ENCODE measurements around the gene CNTROB.
A peak's percentile ranks its signal among the peaks of the same experiment; 100 is the strongest.

Gene CNTROB

GRCh38 chr17:7903154-7904103, 28.6 kb upstream of the CNTROB start:
- DNase-seq (ENCODE audit: low read depth): no peak

DNA sequence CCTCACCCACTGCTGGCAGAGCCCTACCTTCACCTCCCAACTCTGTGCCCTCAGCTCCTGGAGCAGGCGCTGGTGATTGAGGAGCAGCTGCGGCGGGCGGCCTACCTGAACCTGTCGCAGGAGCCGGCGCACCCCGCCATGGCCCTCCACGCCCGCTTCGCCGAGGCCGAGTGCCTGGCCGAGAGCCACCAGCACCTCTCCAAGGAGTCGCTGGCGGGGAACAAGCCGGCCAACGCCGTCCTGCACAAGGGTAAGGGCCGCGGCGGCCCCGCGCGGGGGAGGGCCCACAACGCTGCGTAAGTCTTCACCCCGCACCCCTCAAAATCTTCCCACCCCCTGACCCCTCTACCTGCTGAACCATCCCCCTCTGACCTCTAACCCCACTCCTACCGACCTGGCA, 22.9 kb upstream of the CNTROB start:
- no peak for DNase-seq (ENCODE audit: low read depth)

DNA sequence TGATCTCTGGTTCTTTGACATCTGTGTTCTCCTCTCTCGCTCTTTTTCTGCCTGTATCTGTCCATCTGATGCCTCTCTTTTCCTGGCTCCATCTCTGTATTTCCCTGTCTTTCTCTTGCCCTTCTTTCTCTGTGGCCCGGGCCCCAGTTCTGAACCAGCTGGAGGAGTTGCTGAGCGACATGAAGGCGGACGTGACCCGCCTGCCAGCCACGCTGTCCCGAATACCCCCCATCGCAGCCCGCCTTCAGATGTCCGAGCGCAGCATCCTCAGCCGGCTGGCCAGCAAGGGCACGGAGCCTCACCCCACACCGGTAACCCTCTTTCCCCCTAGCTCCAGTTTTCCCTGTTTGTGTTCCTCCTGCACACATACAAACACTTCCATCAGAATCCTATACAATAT, 21.7 kb upstream of the CNTROB start:
- DNase-seq (ENCODE audit: low read depth): no peak

DNA sequence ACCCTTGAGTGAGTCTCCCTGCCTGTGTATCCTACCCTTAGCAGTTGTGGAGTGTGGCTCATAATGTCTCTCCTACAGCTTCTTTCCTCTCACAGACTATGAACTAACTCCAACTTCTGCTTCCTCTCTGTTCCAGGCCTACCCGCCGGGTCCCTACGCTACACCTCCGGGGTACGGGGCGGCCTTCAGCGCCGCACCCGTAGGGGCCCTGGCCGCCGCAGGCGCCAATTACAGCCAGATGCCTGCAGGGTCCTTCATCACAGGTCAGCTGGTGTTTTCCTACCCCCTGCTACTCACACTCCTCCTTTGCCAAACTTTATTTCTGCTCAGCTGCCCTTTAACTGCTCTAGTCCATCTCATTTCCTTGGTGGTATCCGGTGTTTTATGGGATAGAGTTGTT, 21.3 kb upstream of the CNTROB start:
- no peak for DNase-seq (ENCODE audit: low read depth)

GRCh38 chr17:7911116-7911515, 20.9 kb upstream of the CNTROB start:
- no peak for DNase-seq (ENCODE audit: low read depth)

- DNase-seq (ENCODE audit: low read depth): no peak
These were observed 19.0 kb upstream of the CNTROB start for GRCh38 chr17:7912927-7913524.

GRCh38 chr17:7915179-7915610, 16.8 kb upstream of the CNTROB start:
- DNase-seq (ENCODE audit: low read depth): peak; percentile 3

- DNase-seq (ENCODE audit: low read depth): peak; percentile 85
These were observed 16.2 kb upstream of the CNTROB start, which contains the start of gene RNF227 for GRCh38 chr17:7915611-7916384. Gene RNF227, minus strand, starts transcription at chr17:7916289. Its CDS starts 94 bp downstream, at chr17:7916195.

DNA sequence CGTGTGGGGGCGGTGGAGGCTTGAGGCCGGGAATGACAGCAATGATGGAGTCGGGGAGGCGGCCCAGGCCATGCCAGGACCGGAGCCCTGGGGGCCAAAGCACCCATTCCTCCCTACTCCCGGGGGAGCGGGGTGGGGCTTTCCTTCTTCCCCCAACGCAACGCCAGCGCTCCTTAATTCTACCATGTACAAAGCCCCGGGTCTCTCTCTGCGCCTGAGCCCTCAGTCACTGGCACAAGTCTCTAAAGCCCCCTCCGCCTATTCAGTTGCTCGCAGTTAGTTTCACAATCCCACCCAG, 15.7 kb upstream of the CNTROB start:
- no peak for DNase-seq (ENCODE audit: low read depth)

- no peak for DNase-seq (ENCODE audit: low read depth)
These were observed 15.2 kb upstream of the CNTROB start for GRCh38 chr17:7916808-7917207.

GRCh38 chr17:7922269-7922844, 9.6 kb upstream of the CNTROB start:
- no peak for DNase-seq (ENCODE audit: low read depth)

GRCh38 chr17:7922845-7923628, 9.0 kb upstream of the CNTROB start:
- DNase-seq (ENCODE audit: low read depth): peak; percentile 77

- no peak for DNase-seq (ENCODE audit: low read depth)
These were observed 4.4 kb upstream of the CNTROB start for GRCh38 chr17:7927596-7927995.

- DNase-seq (ENCODE audit: low read depth): peak; percentile 35
These were observed 2.6 kb upstream of the CNTROB start, which contains the start of gene KCNAB3 for GRCh38 chr17:7929158-7930023. Gene KCNAB3, minus strand, starts transcription at chr17:7929856. Its CDS starts 421 bp downstream, at chr17:7929435.

DNA sequence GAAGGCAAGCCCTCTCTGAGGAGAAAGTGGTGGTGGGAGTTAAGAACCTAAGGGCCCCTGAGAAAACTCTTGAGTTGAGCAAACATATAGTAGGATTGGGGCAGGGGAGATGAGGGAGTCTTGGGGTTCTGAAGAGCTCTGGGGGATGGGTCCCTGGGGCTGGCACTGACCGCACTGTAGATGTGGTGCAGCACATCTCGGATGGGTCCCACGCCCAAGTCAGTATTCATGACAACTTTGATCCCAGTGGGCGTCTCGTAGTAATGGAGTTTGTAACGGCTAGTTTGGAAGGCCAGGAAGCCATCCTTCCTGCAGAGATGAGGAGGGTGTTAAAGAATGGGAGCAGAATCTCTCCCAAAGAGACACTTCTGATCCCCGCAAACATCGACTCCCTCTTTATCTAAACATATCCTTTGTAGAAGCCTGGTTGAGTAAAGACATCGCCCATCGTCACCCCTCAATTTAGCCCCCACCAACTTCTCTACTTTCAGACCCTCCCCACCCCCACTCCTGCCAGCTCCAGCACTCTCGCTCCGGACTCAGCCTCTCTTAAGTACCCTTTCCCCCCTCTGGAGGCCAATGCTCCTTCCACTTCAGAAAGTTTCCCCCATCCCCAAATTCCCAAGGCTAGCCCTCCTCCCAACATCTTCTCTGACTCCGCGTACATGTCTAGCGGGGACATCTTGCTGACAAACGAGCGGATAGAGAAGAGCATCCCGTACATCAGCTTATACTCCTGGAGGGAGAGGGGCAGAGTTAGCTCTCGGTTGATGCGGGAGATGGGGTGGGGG, 970 bp upstream of the CNTROB start:
- no peak for DNase-seq (ENCODE audit: low read depth)

- DNase-seq (ENCODE audit: low read depth): no peak
These were observed 481 bp downstream of the CNTROB start for GRCh38 chr17:7932483-7932891.

GRCh38 chr17:7932949-7933348, 943 bp downstream of the CNTROB start:
- peak; percentile 29 for DNase-seq (ENCODE audit: low read depth)

DNA sequence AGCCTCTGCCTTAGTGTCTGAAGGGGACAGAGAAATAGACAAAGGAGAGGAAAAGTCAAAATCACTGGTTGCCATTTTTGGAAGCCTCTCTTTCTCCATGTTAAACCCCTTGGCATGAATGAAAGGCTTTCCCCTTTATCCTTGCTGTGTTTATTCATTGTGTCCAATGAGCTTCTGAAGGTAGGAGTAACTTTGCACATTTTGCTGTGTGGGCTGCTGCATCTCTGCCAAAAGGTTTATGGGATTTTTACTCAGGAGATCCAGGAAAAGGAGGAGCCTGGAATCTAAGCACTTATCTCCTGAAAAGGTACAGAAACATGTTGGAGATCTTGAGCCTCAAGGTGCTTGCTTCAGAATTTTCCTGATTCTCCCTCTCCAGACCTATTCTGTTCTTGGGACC, 3.9 kb downstream of the CNTROB start:
- DNase-seq (ENCODE audit: low read depth): no peak

DNA sequence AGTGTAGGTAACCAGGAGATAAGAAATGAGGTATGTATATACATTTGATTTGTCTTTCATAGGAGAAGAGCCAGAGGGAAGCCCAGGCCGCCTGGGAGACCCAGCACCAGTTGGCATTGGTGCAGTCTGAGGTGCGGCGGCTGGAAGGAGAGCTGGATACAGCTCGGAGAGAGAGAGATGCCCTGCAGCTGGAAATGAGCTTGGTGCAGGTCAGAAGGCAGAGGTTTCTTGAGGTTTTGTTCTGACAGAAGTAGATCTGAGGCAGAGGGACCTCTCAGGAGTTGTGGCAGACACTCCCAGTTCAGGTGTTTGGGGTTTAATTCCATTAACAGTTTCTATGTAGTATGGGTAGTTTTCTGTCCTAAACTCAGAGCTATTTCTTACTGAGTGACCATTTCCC, 8.0 kb downstream of the CNTROB start:
- no peak for DNase-seq (ENCODE audit: low read depth)

DNA sequence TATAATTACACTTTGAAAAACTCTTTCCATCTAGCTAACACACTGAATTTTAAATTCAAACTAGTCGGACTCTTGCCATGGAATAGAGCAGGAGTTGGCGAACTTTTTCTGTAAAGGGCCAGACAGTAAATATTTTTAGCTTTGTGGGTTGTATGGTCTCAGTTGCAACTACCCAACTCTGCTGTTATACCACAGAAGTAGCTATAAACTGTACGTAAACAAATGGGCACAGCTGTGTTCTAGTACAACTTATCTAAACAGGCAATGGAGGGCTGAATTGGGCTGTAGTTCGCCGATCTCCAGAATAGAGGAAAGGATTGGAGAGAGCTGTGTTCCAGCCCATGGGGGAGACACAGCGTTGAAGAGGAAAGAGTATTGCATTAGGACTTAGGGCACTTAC, 8.7 kb downstream of the CNTROB start:
- DNase-seq (ENCODE audit: low read depth): no peak

Measured in activated T-cell treated with anti-CD3 and anti-CD28 coated beads for 48 hours (primary cell).